ENCODE data around the gene CTNNAL1. TPM values are rescaled to one million over a fixed set of nuclear protein-coding genes. Genes with fewer than 3 reads are reported as not detected.

The CTNNAL1 gene
- total and polyA plus RNA-seq, 9 of the 15 experiments (the other 6 are each of a cell fraction or from before 2014, with no cell fraction given): 23.2 to 78.0 (median 46.7) TPM

GRCh38 chr9:108972186-108972585 is 41.1 kb downstream of the CTNNAL1 start:
- intact Hi-C loops (cut with micrococcal nuclease): no loop called here
- ChIA-PET POLR2A (interaction anchor here (1.1 kb wide), 1 partner anchor 8 kb away, joined by 7 read pairs; no protein-coding TSS in a partner anchor), CTCF (ENCODE audit: low intra/inter-chr PET ratio) (no interaction called here)
- no peaks in the 10 kb centered on the region for H3K9me1 ChIP-seq (ENCODE audit: control insufficient read depth, insufficient read depth, low read length)
- no peak overlapping the region for H3K4me3 ChIP-seq
- no peaks in the 10 kb centered on the region for H3K4me1 ChIP-seq (replicated peaks in 1 of 2; ENCODE audit: control insufficient read depth in 2 of 2, insufficient read depth in 2 of 2, low read length in 2 of 2)
- peaks cover 25% of the 10 kb centered on the region for H3K36me3 ChIP-seq (ENCODE audit: control insufficient read depth, insufficient read depth, low read length)
- WGBS (ENCODE audit: insufficient coverage, low coverage, missing lambda C conversion rate): 95% methylated on average over 3 of the region's 3 CpGs
- ATAC-seq (no peak), DNase-seq (ENCODE audit: extremely low read depth in 1 of 4, low spot score in 3 of 4) (no peak), FAIRE-seq (no peak)
- H3K9ac ChIP-seq (ENCODE audit: insufficient read depth in 1 of 2, low read depth in 2 of 2, low read length in 2 of 2): no peak overlapping the region
- TF ChIP-seq ZNF668 (CRISPR knock-in tag; IDR thresholded peaks at IDR 0.05) (no peak), SRSF9 (IDR thresholded peaks at IDR 0.05; ENCODE audit: borderline replicate concordance, low read depth, low read length) (no peak), ZNF121 (CRISPR knock-in tag; conservative IDR thresholded peaks at IDR 0.05) (no peak), KAT2B (IDR thresholded peaks at IDR 0.05; ENCODE audit: low read depth, low read length) (no peak), SNAPC5 (CRISPR knock-in tag; IDR thresholded peaks at IDR 0.05) (no peak), ARID1B (IDR thresholded peaks at IDR 0.05) (no peak), ATF2 (CRISPR knock-in tag; IDR thresholded peaks at IDR 0.05) (no peak), SMARCA5 (IDR thresholded peaks at IDR 0.05) (no peak), ZNF785 (CRISPR knock-in tag; IDR thresholded peaks at IDR 0.05) (no peak), ZNF551 (CRISPR knock-in tag; IDR thresholded peaks at IDR 0.05) (no peak), ZNF253 (CRISPR knock-in tag; conservative IDR thresholded peaks at IDR 0.05) (no peak), CREB1 (IDR thresholded peaks at IDR 0.05) (no peak), CREB1 (CRISPR knock-in tag; IDR thresholded peaks at IDR 0.05) (no peak), FOXP4 (CRISPR knock-in tag; IDR thresholded peaks at IDR 0.05; ENCODE audit: borderline replicate concordance) (no peak), ZNF77 (CRISPR knock-in tag; IDR thresholded peaks at IDR 0.05) (no peak), HSF4 (CRISPR knock-in tag; IDR thresholded peaks at IDR 0.05; ENCODE audit: borderline replicate concordance) (no peak)
- TF ChIP-seq, protein P1, sequence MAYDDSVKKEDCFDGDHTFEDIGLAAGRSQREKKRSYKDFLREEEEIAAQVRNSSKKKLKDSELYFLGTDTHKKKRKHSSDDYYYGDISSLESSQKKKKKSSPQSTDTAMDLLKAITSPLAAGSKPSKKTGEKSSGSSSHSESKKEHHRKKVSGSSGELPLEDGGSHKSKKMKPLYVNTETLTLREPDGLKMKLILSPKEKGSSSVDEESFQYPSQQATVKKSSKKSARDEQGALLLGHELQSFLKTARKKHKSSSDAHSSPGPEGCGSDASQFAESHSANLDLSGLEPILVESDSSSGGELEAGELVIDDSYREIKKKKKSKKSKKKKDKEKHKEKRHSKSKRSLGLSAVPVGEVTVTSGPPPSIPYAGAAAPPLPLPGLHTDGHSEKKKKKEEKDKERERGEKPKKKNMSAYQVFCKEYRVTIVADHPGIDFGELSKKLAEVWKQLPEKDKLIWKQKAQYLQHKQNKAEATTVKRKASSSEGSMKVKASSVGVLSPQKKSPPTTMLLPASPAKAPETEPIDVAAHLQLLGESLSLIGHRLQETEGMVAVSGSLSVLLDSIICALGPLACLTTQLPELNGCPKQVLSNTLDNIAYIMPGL (CRISPR knock-in tag; IDR thresholded peaks at IDR 0.05): no peak
- TF ChIP-seq, protein P2, sequence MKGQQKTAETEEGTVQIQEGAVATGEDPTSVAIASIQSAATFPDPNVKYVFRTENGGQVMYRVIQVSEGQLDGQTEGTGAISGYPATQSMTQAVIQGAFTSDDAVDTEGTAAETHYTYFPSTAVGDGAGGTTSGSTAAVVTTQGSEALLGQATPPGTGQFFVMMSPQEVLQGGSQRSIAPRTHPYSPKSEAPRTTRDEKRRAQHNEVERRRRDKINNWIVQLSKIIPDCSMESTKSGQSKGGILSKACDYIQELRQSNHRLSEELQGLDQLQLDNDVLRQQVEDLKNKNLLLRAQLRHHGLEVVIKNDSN (CRISPR knock-in tag; IDR thresholded peaks at IDR 0.05): no peak
- no peak overlapping the region for H2AFZ ChIP-seq (ENCODE audit: low read depth, low read length)
- H3K9me3 ChIP-seq (replicated peaks; ENCODE audit: control insufficient read depth, insufficient read depth, low read depth, low read length): no peaks in the 10 kb centered on the region
- no peaks in the 10 kb centered on the region for H3K79me2 ChIP-seq (ENCODE audit: control insufficient read depth, insufficient read depth, low read length)
- H4K20me1 ChIP-seq (replicated peaks; ENCODE audit: control insufficient read depth, insufficient read depth, low read length): no peaks in the 10 kb centered on the region
- in situ Hi-C loops (cut with MboI): no loop called here
- BruUV-seq (replicated peaks): no TSS peak
- no peak overlapping the region for H3K27ac ChIP-seq (ENCODE audit: extremely low read depth, low read depth, low read length)
- no peaks in the 10 kb centered on the region for H3K27me3 ChIP-seq (ENCODE audit: control insufficient read depth in 2 of 2, insufficient read depth in 2 of 2, low read length in 2 of 2)
- no peak overlapping the region for H3K4me2 ChIP-seq (ENCODE audit: insufficient read depth, low read length)
